ENCODE data around the gene USP15.
"Not testable (repeated sequence)": the region's sequence is repeated elsewhere in the genome, so short reads cannot be mapped to it uniquely, and the experiment has no call there.

The USP15 gene

DNA sequence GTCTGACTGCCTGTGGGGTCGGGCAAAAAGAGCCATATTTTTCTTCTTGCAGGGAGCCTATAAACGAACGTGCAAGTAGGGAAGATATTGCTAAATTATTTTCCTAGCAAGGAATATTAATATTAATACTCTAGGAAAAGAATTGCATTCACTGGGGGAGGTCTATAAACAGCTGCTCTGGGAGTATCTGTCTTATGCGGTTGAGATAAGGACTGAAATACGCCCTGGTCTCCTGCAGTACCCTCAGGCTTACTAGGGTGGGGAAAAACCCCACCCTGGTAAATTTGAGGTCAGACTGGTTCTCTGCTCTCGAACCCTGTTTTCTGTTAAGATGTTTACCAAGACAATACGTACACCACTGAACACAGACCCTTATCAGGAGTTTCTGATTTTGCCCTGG is 203.0 kb downstream of the USP15 start:
- DNase-seq, result not testable (repeated sequence)
